Hepatocyte (in vitro differentiated cells): ENCODE results near the gene SCRG1.

ENCODE experiments used
- CTCF ChIP-seq: fragments of 200-600 bp; sonication (generic); IDR thresholded peaks from 2 replicates; pipeline ENCODE4 v1.5.1; 2016; ENCODE audit warnings: antibody characterized with exemption, mild to moderate bottlenecking; ENCODE audit not compliant: poor library complexity
- EZH2phosphoT487 ChIP-seq: fragments of 200-600 bp; sonication (generic); IDR thresholded peaks from one replicate; pipeline ENCODE4 v1.6.1; 2018; ENCODE audit warnings: antibody characterized with exemption, mild to moderate bottlenecking, low read depth, moderate library complexity; ENCODE audit not compliant: unreplicated experiment, severe bottlenecking

GRCh38 chr4:173371292-173372192, 27.4 kb downstream of the SCRG1 start:
- no peak for TF ChIP-seq CTCF
- no peak for TF ChIP-seq EZH2phosphoT487
